Measurements from ENCODE around the gene PSORS1C1.
A peak's percentile ranks its signal among the peaks of the same experiment; 100 is the strongest.

PSORS1C1 gene

GRCh38 chr6:31112478-31112877 lies 2.1 kb upstream of the PSORS1C1 start, which contains the start of gene C6orf15:
Gene C6orf15, minus strand, starts transcription at chr6:31112575. Its CDS starts 20 bp downstream, at chr6:31112555.
- no peak within 1 kb of the TSS for H3K4me3 ChIP-seq (ENCODE audit: low read depth, low read length)
- no peak for DNase-seq (ENCODE audit: low read depth)
- no peak for TF ChIP-seq CTCF (conservative IDR thresholded peaks at IDR 0.05; ENCODE audit: low read depth, low read length)

- DNase-seq (ENCODE audit: low read depth): peak; percentile 53
- no peak for TF ChIP-seq CTCF (conservative IDR thresholded peaks at IDR 0.05; ENCODE audit: low read depth, low read length)
- no peak overlapping the region for H3K4me3 ChIP-seq (ENCODE audit: low read depth, low read length)
These were observed 599 bp upstream of the PSORS1C1 start for GRCh38 chr6:31113861-31114540.

- TF ChIP-seq CTCF (conservative IDR thresholded peaks at IDR 0.05; ENCODE audit: low read depth, low read length): peak; percentile 24
- peak; percentile 47 for DNase-seq (ENCODE audit: low read depth)
- no peak overlapping the region for H3K4me3 ChIP-seq (ENCODE audit: low read depth, low read length)
These were observed 610 bp downstream of the PSORS1C1 start for GRCh38 chr6:31114970-31115849.

- no peak overlapping the region for H3K4me3 ChIP-seq (ENCODE audit: low read depth, low read length)
- TF ChIP-seq CTCF (conservative IDR thresholded peaks at IDR 0.05; ENCODE audit: low read depth, low read length): no peak
- no peak for DNase-seq (ENCODE audit: low read depth)
These were observed 1.5 kb downstream of the PSORS1C1 start for GRCh38 chr6:31115941-31116560.

GRCh38 chr6:31116661-31117385 lies 2.2 kb downstream of the PSORS1C1 start:
- DNase-seq (ENCODE audit: low read depth): peak; percentile 36
- no peak for TF ChIP-seq CTCF (conservative IDR thresholded peaks at IDR 0.05; ENCODE audit: low read depth, low read length)
- H3K4me3 ChIP-seq (ENCODE audit: low read depth, low read length): peak overlapping the region; percentile 21

GRCh38 chr6:31118178-31118577 lies 3.6 kb downstream of the PSORS1C1 start:
- no peak overlapping the region for H3K4me3 ChIP-seq (ENCODE audit: low read depth, low read length)
- no peak for DNase-seq (ENCODE audit: low read depth)
- no peak for TF ChIP-seq CTCF (conservative IDR thresholded peaks at IDR 0.05; ENCODE audit: low read depth, low read length)
